SH-SY5Y (cell line): ENCODE results near the gene SUCO.

Experiments used
- GATA2 ChIP-seq: IDR thresholded peaks from 2 replicates; pipeline ENCODE4 v1.6.1; 2011; ENCODE audit warnings: mild to moderate bottlenecking, low read depth, low read length
- GATA3 ChIP-seq: IDR thresholded peaks from 2 replicates; pipeline ENCODE4 v1.6.1; 2011; ENCODE audit warnings: low read depth, mild to moderate bottlenecking, low read length, moderate library complexity

DNA sequence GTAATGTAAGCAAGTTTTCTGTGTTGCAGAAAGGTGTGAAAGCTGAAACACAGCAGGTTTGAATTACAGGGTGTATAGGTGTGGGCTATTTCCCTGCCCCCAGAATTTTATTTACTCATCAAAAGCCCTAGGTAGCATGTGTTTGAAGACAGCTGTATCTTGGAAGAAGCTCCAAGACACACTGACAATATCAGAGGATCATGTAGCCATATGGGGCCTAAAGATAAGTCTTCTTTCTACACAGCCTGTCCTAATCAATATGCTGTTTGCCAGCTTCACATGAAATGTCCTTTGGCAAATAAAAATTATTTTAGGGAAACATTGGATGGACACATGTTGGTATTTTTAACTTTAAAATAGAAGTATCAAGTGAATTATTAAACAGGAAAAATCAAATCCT lies 17.5 kb upstream of the SUCO start:
- TF ChIP-seq GATA2 (no peak), GATA3 (no peak)
